ENCODE measurements around the gene NTHL1.

GRCh38 chr16:2086106-2086742 is 38.6 kb upstream of the NTHL1 start:
- TF ChIP-seq GABPA (IDR thresholded peaks at IDR 0.05; ENCODE audit: low read depth) (no peak), POLR2A (IDR thresholded peaks at IDR 0.05; ENCODE audit: low read depth, low read length) (no peak; the same call in 1 of the 2 replicates), CTCF (IDR thresholded peaks at IDR 0.05 in 2 of 3, conservative IDR thresholded peaks at IDR 0.05 in 1 of 3; ENCODE audit: control insufficient read depth in 2 of 3, extremely low read depth in 1 of 3, insufficient read depth in 1 of 3, low read depth in 3 of 3, low read length in 3 of 3) (no peak)
